Skin epidermis (tissue), 12 donors: ENCODE data around the gene ERC2.

ENCODE experiments used
- H3K27ac ChIP-seq, 21 experiments: fragments of 200-600 bp; sonication (generic) in 11 of 21; one replicate each; pipeline ENCODE4 v1.5.0; 2020; ENCODE audit warnings: mild to moderate bottlenecking in 3 of 21, inconsistent platforms in 2 of 21, moderate library complexity in 2 of 21
- H3K4me3 ChIP-seq, 7 experiments: fragments of 200-600 bp; sonication (generic) in 2 of 7; one replicate each; pipeline ENCODE4 v1.5.0; 2020; ENCODE audit warnings: inconsistent platforms in 2 of 7, mild to moderate bottlenecking in 2 of 7, moderate library complexity in 1 of 7

Gene ERC2

GRCh38 chr3:55480911-55481743, 987.1 kb downstream of the ERC2 start:
- Histone ChIP-seq H3K27ac (peak overlapping the region in 16 of 21 experiments; percentile 2 to 96 (median 66)), H3K4me3 (peak overlapping the region; percentile 16 to 69 (median 37))

DNA sequence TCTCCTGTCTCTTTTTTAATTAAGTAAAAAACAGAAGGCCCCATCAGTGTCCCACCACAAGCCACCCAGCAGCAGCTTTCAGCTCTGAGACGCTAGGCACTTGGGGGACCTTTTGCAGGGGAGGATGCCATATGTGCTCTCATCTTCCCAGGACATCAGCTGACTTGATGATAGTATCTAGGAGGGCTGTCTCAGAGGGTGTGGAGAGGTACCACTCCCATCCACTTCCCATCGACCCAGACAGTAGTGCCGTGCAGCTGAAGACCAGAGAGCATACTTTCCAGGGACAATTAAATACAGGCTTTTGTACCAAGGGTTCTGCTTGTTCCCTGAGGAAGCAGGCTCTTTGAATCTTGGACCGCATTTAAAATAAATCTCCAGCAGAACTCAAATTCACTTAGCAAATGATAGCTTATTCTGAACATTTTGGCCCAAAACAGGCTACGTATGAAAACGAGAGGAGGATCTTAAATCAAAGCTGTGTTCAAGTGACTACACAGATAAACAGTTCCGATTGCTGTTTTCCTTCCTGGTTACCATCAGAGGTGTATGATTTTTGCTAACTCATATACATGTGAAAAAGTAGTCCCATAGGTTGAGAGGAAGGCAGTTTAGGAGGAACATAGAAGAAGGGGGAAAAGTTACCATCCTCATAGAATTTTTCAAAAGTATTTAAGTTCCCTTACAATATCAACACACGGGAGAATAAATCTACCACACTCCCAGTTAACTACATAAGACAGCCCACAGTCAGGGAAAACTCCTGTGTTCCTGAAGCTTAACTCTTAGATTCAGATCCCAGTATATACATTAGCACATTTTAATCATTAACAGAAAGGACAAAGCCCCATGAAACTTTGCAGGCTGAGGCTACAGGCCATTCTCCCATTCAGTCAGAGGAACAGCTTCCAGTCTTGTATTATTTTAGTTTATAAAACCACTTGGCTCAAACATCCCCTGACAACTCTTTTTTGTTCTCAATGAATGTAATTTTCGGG, 990.7 kb downstream of the ERC2 start:
- no peak overlapping the region for H3K4me3 ChIP-seq

GRCh38 chr3:55476515-55476914, 991.8 kb downstream of the ERC2 start:
- Histone ChIP-seq H3K4me3 (no peak overlapping the region), H3K27ac (no peak overlapping the region)

More for the DNA sequence above, 990.7 kb downstream of the ERC2 start:
- H3K27ac ChIP-seq, result peak overlapping the region in 1 of 21 experiments; percentile 12

GRCh38 chr3:55474213-55474632, 994.0 kb downstream of the ERC2 start:
- no peak overlapping the region for H3K4me3 ChIP-seq
- H3K27ac ChIP-seq, result no peak overlapping the region

- H3K4me3 ChIP-seq, result no peak overlapping the region
- no peak overlapping the region for H3K27ac ChIP-seq
Measured at GRCh38 chr3:55473788-55474187, 994.5 kb downstream of the ERC2 start.

- no peak overlapping the region for H3K4me3 ChIP-seq
Measured at GRCh38 chr3:55471522-55472280, 996.6 kb downstream of the ERC2 start.

DNA sequence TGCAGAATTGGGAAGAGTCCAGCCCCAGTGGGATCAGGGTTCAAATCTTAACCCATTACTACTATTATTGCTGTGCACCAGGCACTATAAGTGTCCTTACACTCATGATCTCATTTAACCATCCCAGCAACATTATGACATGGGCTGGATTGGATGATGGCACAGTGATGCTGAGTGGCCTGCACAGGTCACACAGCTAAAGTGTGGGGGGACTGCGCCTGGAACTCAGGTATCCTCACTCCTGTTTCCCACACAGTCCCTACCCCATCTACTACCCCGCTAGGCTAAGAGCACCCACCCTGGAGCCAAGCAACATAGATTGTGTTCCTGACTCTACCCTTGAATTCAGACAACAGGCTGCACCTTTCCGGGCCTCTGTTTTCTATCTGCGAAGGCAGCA, 997.2 kb downstream of the ERC2 start:
- no peak overlapping the region for H3K27ac ChIP-seq

More at GRCh38 chr3:55471522-55472280, 996.6 kb downstream of the ERC2 start:
- no peak overlapping the region for H3K27ac ChIP-seq

GRCh38 chr3:55469957-55470526, 998.2 kb downstream of the ERC2 start:
- H3K4me3 ChIP-seq, result no peak overlapping the region
- H3K27ac ChIP-seq, result no peak overlapping the region

More for the DNA sequence above, 997.2 kb downstream of the ERC2 start:
- H3K4me3 ChIP-seq, result no peak overlapping the region

DNA sequence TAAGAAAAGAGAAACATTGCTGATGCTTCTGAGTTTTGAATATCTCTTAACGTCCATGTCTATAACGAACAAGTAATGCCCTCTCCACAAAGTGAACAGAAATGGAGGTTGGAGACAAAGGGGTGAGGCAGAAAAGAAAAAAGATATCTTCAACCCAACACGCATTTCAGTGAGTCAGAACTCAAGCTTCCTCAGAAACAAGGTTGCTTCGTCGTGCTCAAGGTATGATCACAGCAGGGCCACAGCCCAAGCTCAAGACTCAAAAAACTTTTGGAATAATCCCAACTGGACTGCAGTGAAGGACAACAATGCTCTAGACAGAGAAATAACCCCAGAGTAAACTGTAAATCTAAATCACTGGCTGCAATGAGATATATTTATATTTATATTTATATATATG, 1000.0 kb downstream of the ERC2 start:
- Histone ChIP-seq H3K27ac (peak overlapping the region in 1 of 21 experiments; percentile 28), H3K4me3 (no peak overlapping the region)

DNA sequence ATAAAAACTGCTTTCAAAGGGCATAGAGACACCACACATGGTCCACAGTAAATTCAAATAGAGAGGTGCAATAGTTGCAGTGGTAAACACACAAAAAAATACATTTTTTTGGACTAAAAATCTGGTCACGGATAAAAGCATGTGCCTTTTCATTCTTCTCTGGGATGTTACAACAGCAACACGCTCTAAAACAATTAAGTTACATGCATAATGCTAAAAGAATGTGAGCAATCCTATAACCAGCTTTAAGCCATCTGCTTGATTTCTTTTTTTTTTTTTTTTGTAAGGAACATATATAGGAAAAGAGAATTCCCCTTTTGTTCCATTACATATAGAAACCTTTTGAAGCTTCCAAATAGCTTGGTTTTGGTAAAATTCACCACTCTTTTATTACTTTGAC, 1001.2 kb downstream of the ERC2 start:
- no peak overlapping the region for H3K4me3 ChIP-seq

GRCh38 chr3:55466526-55466925, 1001.7 kb downstream of the ERC2 start:
- H3K27ac ChIP-seq, result no peak overlapping the region
- no peak overlapping the region for H3K4me3 ChIP-seq

More for the DNA sequence above, 1001.2 kb downstream of the ERC2 start:
- no peak overlapping the region for H3K27ac ChIP-seq

DNA sequence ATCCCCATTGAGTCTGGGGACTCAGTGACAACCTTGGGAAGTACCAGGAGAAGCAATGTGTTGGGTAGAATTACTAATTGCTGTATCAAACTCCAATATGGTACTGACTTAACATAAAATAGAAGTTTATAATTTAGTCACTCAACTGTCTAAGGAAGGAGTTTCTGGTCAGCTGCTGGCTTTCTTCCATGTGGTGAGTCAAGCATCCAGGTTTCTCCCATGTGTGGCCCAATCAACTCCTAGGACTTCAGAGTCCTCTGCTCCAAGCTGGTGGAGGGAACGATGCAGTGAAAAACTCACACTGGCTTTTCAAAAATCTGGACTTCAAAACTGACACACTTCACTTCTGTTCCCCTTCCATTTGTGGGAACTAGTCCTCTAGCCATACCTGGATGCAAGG, 1006.4 kb downstream of the ERC2 start:
- H3K4me3 ChIP-seq, result no peak overlapping the region
- H3K27ac ChIP-seq, result no peak overlapping the region

DNA sequence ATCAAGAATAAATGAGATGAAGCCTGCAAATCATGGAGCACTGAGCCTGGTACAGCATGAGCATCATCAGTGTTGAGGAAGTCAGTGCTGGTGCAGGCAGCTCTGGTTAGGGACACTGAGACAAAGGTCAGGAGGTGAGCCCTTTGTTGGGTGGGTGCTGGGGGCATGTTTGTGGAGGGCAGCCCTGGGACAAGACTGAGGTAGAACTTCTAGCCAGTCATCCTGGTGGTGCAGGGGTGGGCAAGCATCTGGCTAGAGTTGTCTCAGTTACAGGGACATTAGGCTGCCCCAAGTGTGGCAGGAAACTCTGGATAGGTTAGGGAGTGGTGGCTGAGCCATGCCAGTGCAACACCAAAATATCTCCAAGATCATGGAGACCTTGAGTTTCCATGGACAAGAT, 1008.4 kb downstream of the ERC2 start:
- H3K4me3 ChIP-seq, result no peak overlapping the region

More for the DNA sequence above, 1008.4 kb downstream of the ERC2 start:
- no peak overlapping the region for H3K27ac ChIP-seq
